Activated naive CD4-positive, alpha-beta T cell treated with anti-CD3 and anti-CD28 coated beads for 36 hours (primary cell): ENCODE data around the gene KNOP1. TPM values are rescaled to one million over a fixed set of nuclear protein-coding genes. Genes with fewer than 3 reads are reported as not detected.

Source experiments
- CTCF ChIA-PET: fragments of 350-600 bp; sonication (Branson Sonifier 250); formaldehyde crosslinking; loops from one replicate; lab custom pipeline; 2021; ENCODE audit warnings: antibody characterized with exemption; lab: Charles Lee
- DNase-seq: peaks from one replicate; pipeline ENCODE4 v3.0.0-alpha.2; 2020
- H3K27ac Mint-ChIP-seq: one replicate; pipeline ENCODE4 v1.8.0; 2021; ENCODE audit warnings: mild to moderate bottlenecking, mixed read lengths
- H3K27me3 Mint-ChIP-seq: one replicate; pipeline ENCODE4 v1.8.0; 2021; ENCODE audit warnings: low read depth, mixed read lengths
- H3K36me3 Mint-ChIP-seq: one replicate; pipeline ENCODE4 v1.8.0; 2021; ENCODE audit warnings: low read depth, mixed read lengths
- H3K4me1 Mint-ChIP-seq: one replicate; pipeline ENCODE4 v1.8.0; 2021; ENCODE audit warnings: low read depth, mixed read lengths
- H3K4me3 Mint-ChIP-seq: one replicate; pipeline ENCODE4 v1.8.0; 2021; ENCODE audit warnings: mild to moderate bottlenecking, moderate library complexity, mixed read lengths
- H3K9me3 Mint-ChIP-seq: one replicate; pipeline ENCODE4 v1.8.0; 2021; ENCODE audit warnings: mixed read lengths
- intact Hi-C: fragments of 100-400 bp; cut with micrococcal nuclease; formaldehyde crosslinking; loops from one replicate; pipeline ENCODE4 v1.15.1; 2023
- total RNA-seq, 2 experiments: library from RNA; stranded (reverse); gene quantifications; one replicate each; pipeline ENCODE4 v1.2.3, GENCODE V29; 2021

Gene KNOP1
- total RNA-seq, 2 experiments from 2014 or later = 24.4 to 26.1 TPM

DNA sequence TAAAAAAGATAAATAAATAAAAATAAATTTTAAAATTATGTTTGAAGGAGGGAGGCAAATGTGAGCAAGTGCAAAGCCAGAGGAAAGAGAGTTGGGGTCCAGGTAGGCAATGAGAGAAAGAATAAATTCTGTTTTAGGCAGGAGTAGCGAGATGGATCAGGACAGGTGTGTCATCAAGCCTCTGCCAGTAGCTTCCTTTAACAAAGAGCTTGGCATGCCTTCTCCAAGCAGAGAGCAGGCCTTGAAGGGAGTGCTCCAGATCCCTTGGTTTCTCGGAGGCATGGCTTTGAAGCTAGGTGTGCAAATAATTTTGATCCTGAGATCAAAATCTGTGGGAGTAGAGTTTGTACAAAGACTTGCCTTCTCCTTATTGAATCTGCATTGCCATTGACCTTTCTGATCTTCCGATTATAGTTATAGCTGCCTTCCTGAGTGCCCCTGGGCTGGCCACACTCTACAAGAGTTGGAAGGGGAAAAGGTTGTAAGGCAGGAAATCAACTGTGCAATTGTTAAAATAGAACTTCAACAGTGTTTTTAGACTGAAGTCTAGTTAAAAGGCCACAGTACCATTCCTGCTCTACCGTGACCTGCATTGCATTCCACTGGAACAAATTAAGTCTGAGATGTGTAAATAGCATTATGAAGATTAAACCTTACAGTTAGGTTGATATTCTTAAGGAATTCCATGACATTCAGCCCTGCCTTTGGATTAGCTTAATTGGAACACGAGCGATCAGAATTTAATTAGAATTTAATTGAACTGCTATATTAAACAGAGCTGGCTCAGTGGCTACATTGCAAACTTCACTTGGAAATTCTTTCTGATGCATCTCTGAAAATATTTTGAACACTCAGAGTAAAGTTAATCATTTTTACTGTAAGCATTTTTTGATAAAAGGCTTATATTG, 33.7 kb upstream of the KNOP1 start:
- H3K27me3 Mint-ChIP-seq = no peaks in the 10 kb centered on the region
- CTCF ChIA-PET = interaction anchor here (0.6 kb wide), 1 partner anchor 192 kb away, joined by 3 read pairs; no protein-coding TSS in a partner anchor

DNA sequence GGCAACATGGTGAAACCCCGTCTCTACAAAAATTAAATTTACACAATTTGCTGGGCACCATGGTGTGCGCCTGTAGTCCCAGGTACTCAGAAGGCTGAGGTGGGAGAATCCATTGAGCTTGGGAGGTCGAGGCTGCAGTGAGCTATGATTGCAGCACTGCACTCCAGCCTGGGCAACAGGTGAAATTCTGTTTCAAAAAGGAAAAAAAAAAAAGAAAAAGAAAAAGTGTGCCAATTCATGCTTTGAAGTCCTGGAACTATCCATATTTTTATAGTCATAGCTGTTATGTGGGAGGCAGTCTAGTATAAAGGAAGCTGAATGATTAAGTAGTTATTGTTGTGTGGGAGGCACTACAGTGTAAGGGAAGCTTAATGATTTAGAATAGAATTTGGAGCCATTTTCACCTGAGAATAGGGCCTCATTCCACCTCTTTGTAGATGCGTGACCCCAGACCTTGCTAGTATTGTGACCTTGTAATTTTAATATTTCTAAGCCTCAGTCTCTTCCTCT, 31.6 kb upstream of the KNOP1 start:
- intact Hi-C loops = no loop called here
- CTCF ChIA-PET = no interaction called here
- no peaks in the 10 kb centered on the region for H3K27me3 Mint-ChIP-seq
- H3K4me1 Mint-ChIP-seq = no peaks in the 10 kb centered on the region
- H3K36me3 Mint-ChIP-seq = no peaks in the 10 kb centered on the region
- H3K27ac Mint-ChIP-seq = no peak overlapping the region
- no peak for DNase-seq
- H3K9me3 Mint-ChIP-seq = no peaks in the 10 kb centered on the region
- no peak overlapping the region for H3K4me3 Mint-ChIP-seq

More for the DNA sequence above, 33.7 kb upstream of the KNOP1 start:
- DNase-seq = no peak
- Mint-ChIP-seq H3K4me3 (no peak overlapping the region), H3K36me3 (no peaks in the 10 kb centered on the region), H3K4me1 (no peaks in the 10 kb centered on the region), H3K9me3 (no peaks in the 10 kb centered on the region), H3K27ac (no peak overlapping the region)
- intact Hi-C loops = no loop called here

DNA sequence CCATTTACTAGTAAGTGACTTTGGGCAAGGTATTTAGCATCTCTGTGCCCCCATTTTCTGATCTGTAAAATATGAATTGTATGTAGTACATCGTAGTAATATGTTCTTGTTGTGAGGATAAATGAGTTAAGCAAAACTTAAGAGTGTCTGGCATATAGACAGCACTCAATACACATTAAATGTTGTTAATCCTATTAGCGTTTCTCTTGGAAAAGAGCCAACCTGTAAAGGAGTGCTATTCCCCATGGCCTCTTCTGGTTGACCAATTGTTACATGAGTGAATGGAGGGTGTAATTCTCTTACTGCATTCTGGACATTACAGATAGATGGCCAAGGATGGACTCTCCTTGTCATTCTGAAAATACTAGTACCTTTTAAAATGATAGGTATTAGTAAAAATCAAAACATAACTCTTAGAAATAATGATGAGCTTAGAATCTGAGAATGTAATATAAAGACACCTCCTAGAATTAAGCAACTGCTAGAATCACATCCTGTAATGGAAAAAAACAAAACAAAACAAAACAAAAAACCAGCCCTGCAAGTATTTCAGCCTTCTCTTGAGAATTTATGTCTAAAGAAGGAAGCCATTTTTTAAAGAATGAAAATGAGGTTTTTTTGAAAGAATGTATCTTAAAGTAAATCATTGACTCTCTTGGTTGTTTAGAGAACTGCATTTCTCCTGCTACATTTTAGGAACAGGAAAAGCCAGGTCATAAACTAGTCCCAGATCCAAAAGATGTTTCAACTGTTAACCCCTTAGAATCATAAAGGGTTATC, 30.6 kb upstream of the KNOP1 start:
- intact Hi-C loops = no loop called here
- no peak overlapping the region for H3K27ac Mint-ChIP-seq
- H3K36me3 Mint-ChIP-seq = no peaks in the 10 kb centered on the region
- no peaks in the 10 kb centered on the region for H3K27me3 Mint-ChIP-seq
- H3K4me1 Mint-ChIP-seq = no peaks in the 10 kb centered on the region
- CTCF ChIA-PET = no interaction called here
- H3K4me3 Mint-ChIP-seq = no peak overlapping the region
- no peak for DNase-seq
- no peaks in the 10 kb centered on the region for H3K9me3 Mint-ChIP-seq

DNA sequence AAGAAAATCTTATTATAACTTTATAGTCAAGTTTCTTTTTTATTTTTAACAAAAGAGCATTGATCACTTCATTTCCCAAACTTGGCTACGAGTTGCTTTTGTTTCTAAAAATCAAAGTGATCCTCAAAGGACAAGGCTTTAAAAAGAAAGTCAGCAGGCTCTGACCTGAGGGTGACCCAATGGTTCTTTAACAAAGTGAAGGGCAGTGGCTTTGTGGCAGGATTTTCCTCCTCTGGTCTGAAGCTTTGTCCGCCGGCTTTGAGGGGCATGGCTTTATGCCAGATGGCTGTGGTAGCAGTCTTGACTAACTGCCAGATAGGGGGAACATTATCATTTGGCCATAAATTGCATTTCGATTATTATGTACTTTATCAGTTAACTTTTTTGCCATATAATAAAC, 28.5 kb upstream of the KNOP1 start:
- CTCF ChIA-PET = no interaction called here
- intact Hi-C loops = no loop called here
- H3K4me1 Mint-ChIP-seq = no peaks in the 10 kb centered on the region
- H3K27ac Mint-ChIP-seq = no peak overlapping the region
- no peak for DNase-seq
- no peak overlapping the region for H3K4me3 Mint-ChIP-seq
- H3K9me3 Mint-ChIP-seq = no peaks in the 10 kb centered on the region
- H3K27me3 Mint-ChIP-seq = no peaks in the 10 kb centered on the region
- H3K36me3 Mint-ChIP-seq = no peaks in the 10 kb centered on the region

DNA sequence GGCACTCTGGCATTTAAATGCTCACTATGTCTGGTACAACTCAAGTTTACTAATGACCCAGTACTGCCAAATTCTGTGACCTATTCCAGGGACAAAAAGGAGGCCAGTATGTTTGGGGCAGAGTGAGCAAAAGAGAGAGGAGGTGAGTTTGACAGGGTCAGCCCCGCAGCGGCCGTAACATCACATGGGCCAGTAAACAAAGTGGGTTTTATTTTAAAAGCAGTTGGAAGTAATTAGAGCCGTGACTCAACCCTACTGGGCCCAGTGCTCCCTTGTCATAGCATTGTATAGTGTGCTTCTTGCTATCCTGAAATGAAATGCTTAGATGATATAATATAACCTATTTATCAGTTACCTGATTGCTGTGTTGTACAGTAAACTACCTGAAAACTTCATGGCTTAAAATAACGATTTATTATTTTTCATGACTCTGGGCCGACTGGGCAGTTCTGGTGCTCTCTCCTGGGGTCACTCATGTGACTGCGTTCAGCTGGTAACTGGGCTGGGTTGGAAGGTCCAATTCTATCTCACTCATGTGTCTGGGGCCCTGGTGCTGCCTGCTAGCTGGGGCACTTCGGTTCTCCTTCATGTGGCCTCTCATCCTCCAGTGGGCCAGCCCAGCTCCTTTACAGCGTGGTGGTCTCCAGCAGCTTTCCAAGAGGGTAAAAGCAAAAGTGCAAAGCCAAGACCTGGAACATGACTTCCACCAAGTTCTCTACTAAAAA, 27.4 kb upstream of the KNOP1 start:
- H3K27me3 Mint-ChIP-seq = no peaks in the 10 kb centered on the region
- H3K4me1 Mint-ChIP-seq = no peaks in the 10 kb centered on the region
- CTCF ChIA-PET = no interaction called here
- no peak for DNase-seq
- no peaks in the 10 kb centered on the region for H3K36me3 Mint-ChIP-seq
- intact Hi-C loops = no loop called here
- no peaks in the 10 kb centered on the region for H3K9me3 Mint-ChIP-seq
- H3K4me3 Mint-ChIP-seq = no peak overlapping the region
- no peak overlapping the region for H3K27ac Mint-ChIP-seq

DNA sequence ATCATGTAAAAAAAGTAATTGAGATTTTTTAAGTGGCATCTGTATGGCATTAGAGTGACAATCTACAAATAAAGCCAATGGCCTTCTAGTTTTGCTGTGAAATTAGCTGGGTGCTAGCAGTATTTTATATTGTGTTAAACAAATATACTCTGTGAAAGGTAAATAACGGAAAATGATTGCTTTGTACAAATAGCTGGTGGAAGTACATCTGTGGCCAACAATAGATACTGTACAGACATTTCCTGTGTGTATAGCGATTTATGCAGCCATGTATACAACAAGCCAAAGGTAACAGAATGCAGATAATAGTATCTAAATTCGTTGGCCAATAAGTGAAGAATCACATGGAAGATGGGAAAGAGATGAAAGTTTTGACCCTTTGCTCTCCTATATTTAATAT, 26.6 kb upstream of the KNOP1 start:
- no peaks in the 10 kb centered on the region for H3K4me1 Mint-ChIP-seq
- H3K27me3 Mint-ChIP-seq = no peaks in the 10 kb centered on the region
- DNase-seq = no peak
- no peaks in the 10 kb centered on the region for H3K9me3 Mint-ChIP-seq
- CTCF ChIA-PET = no interaction called here
- intact Hi-C loops = no loop called here
- no peak overlapping the region for H3K27ac Mint-ChIP-seq
- no peaks in the 10 kb centered on the region for H3K36me3 Mint-ChIP-seq
- no peak overlapping the region for H3K4me3 Mint-ChIP-seq

DNA sequence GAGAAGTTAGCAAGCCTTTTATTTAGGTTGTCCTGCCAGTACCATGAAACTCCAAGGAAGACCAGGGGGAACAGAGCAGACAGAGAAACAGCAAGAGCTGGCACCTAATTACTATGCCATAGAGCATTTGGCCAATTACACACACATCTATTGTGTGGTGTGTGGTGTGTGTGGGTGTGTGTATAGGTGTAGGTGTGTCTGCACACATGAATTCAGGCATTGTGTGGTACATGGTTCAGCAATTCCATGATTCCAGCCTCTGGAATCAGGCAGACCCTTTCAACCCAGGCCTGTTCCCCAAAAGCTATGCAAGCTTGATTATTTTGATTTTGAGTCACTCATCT, 25.8 kb upstream of the KNOP1 start:
- Mint-ChIP-seq H3K36me3 (no peaks in the 10 kb centered on the region), H3K27ac (no peak overlapping the region), H3K9me3 (no peaks in the 10 kb centered on the region), H3K27me3 (no peaks in the 10 kb centered on the region), H3K4me1 (no peaks in the 10 kb centered on the region), H3K4me3 (no peak overlapping the region)
- DNase-seq = no peak
- CTCF ChIA-PET = interaction anchor here (0.6 kb wide), 1 partner anchor 34 kb away, joined by 3 read pairs; no protein-coding TSS in a partner anchor
- intact Hi-C loops = no loop called here

DNA sequence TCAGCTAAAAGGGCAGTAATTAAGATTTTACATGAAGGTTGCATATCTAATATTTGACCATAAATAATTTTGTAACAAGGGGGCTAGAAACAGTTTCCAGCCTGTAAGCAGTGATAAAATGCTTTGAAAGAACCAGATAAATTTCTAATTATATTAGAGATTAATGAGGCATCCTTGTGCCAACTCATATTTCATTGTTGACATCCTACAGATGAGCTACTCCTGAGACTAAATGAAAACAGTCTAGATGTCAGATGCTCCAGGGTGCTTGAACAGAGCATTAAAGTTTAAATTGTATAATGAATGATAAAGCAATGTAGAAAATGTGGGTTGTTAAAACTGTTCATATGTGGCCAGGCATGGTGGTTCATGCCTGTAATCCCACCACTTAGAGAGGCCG, 23.3 kb upstream of the KNOP1 start:
- Mint-ChIP-seq H3K27ac (no peak overlapping the region), H3K27me3 (no peaks in the 10 kb centered on the region), H3K36me3 (no peaks in the 10 kb centered on the region), H3K9me3 (no peaks in the 10 kb centered on the region), H3K4me3 (no peak overlapping the region), H3K4me1 (no peaks in the 10 kb centered on the region)
- no peak for DNase-seq
- intact Hi-C loops = no loop called here
- CTCF ChIA-PET = no interaction called here

DNA sequence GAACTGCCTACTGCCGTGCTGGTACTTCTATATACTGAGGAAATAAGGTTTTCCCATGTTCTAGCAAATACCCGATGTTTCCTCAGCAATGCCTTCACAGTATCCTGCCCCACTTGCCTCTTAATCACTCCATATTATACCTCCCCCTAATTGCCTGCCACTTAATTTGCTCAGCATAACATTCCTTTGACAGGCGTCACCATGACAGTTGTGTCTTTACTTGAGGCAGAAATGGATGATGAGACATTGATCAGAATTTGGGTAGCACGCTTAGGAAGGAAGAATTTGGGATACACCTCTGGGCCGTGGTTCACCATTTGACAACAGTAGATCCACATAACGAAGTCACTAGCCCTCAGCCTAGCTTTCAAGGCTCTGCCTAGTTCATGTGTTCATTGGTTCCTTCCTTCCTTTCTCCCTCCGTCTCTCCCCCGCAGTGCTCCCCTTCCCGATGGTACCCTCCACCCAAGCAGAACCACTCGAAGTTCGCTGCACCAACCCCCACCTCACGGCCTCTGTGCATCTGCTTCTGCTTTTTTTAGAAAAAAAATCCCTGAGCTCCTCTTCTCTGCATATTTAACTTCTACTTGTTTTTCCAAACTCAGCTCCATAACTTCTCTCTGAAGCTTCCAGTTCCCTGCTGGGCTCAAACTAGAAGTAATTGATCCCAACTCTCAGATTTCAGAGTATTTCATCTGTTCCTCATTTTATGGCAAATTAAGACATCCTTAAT, 19.4 kb upstream of the KNOP1 start:
- H3K4me1 Mint-ChIP-seq = no peaks in the 10 kb centered on the region
- no peak overlapping the region for H3K4me3 Mint-ChIP-seq
- intact Hi-C loops = no loop called here
- CTCF ChIA-PET = no interaction called here
- H3K27me3 Mint-ChIP-seq = no peaks in the 10 kb centered on the region
- DNase-seq = no peak
- H3K27ac Mint-ChIP-seq = no peak overlapping the region
- H3K36me3 Mint-ChIP-seq = peaks cover 8% of the 10 kb centered on the region
- H3K9me3 Mint-ChIP-seq = no peaks in the 10 kb centered on the region

DNA sequence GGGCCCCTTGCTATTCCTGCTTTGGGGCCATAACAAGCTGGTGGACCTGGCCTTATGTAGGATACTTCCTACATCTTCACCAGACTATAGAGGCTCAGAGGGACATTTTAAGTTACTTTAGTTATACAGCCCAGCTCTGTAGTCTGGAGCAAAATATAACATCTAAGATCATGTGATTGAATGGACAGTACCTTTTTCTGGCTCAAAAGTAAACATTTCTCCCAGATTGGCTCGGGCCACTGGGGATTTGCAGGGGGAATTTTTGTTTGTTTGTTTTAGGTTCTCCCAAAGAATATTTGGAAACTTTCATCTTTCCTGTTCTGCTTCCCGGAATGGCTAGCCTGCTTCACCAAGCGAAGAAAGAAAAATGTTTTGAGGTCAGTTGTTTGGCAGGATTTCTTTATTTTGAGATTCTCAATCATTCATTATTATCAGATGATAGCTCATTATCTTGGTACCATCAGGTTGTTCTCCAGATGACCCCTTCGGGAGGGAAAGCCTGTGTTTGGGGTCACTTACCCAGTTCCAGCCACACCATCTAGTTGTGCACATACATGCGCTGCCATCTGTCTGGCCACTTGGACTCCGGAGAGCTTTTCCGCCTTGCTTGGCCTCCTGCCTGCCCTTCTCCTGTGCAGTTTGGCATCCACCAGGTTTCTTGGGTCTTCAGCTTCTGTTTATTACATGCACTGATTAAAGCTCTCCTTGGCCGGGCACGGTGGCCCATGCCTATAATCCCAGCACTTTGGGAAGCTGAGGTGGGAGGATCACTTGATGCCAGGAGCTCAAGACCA, 17.2 kb upstream of the KNOP1 start:
- intact Hi-C loops = no loop called here
- no peaks in the 10 kb centered on the region for H3K9me3 Mint-ChIP-seq
- H3K36me3 Mint-ChIP-seq = peaks cover 8% of the 10 kb centered on the region
- no peaks in the 10 kb centered on the region for H3K27me3 Mint-ChIP-seq
- CTCF ChIA-PET = no interaction called here
- no peak overlapping the region for H3K4me3 Mint-ChIP-seq
- no peaks in the 10 kb centered on the region for H3K4me1 Mint-ChIP-seq
- no peak for DNase-seq
- H3K27ac Mint-ChIP-seq = peak overlapping the region; percentile 73

DNA sequence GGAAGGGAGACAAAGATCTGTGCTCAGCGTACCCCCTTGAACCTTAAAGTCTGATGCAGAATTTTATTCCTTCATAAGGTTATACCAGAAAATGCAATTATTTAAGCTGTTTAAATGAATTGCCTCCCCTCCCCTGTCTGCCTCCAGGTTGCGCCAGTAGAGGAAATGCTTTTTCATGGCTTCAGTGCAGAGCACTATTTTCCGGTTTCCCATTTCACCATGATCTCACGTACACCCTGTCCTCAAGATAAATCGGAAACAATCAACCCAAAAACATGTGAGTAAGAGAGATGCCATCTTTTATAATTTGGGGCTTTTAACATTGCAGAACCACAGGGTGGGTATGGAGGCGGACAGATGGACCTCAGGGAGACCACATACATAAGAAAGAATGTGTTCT, 15.5 kb upstream of the KNOP1 start:
- CTCF ChIA-PET = no interaction called here
- Mint-ChIP-seq H3K4me1 (no peaks in the 10 kb centered on the region), H3K27ac (no peak overlapping the region), H3K4me3 (no peak overlapping the region), H3K27me3 (no peaks in the 10 kb centered on the region), H3K36me3 (peaks cover 8% of the 10 kb centered on the region), H3K9me3 (no peaks in the 10 kb centered on the region)
- DNase-seq = no peak
- intact Hi-C loops = no loop called here
